Stromal cell of bone marrow (primary cell): ENCODE measurements around the gene NLGN2.

Source experiments
- DNase-seq: peaks from one replicate; pipeline ENCODE4 v3.0.0-alpha.2; 2012; ENCODE audit warnings: low read depth

NLGN2 gene

DNA sequence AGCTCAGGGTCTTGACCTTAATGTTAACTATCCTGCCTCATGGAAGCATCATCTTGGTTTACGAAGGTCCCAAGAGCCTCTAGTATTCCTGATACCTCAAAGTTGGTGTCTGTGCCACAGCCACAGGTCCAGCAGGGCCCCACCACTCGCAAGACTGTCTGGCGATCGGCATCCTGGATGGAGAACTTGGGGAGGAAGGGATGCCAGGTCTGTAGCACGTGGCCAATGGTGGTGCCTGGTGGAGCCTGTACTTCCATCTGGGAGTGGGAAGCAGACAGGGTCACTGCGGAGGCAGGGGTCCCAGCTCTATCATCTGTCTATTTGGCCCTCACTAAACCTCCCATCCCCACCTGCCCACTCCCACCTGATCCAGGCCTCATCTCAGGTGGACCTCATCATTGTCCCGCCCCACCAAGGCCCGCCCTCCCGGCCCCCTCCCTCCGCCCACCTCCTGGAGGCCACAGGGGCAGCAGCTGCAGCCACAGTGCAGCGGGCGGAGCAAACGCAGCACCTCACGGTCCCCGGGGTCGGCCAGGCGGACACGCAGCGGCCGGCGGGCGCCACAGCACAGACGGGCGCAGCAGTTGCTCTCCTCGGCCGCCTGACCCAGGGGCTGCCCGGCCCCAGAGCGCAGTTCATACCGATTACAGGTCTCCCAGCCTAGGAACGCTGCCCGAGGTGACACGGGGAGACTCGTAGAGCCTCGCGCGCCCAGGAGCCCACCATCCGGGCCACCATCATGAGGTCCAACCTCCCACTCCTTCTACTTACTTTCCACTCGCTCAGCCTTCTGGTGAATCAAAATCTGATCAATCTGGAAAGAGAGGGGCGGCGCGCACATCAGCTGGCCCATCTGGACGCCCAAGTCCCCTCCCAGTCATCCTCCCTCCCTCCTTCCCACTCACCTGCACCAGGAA lies 14.7 kb upstream of the NLGN2 start:
- no peak for DNase-seq

DNA sequence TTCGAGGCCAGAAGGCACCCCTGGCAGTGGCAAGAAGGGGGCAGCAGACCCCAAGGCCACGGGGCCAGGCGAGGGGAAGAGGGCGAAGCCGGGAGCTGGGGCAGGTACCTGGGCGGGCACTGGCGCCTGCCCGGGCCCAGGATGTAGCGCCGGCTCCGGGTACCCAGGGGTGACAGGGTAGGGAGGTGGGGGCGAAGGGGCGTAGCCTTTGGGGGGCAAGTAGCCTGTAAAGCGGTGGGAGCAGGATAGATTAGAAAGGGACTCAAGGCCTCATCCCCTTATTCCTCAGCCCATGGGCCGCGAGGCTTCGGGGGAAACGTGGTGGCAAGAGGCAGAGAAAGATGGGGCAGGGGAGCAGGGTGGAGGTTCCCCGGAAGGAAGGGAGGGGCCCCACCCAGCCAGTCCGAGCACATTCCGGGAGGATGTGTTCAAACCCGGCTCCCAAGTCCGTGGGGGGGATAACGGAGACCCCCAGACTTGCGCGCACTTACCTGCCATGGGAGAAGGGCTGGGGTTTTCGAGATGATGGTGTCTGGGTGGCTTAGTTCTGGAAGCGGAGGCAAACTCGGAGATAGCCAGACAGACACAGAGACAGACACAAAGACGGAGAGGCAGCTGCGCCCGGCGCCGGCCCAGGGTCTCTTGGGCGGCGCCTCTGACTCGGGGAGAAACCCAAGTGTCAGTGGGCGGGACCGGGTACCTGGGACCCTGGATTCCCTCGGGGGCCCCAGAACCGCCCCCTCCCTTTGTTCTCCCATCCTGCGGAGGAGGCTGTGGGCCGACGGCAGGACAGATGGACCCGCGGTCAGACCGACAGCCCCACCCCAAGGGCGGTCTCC lies 13.8 kb upstream of the NLGN2 start:
- no peak for DNase-seq

DNA sequence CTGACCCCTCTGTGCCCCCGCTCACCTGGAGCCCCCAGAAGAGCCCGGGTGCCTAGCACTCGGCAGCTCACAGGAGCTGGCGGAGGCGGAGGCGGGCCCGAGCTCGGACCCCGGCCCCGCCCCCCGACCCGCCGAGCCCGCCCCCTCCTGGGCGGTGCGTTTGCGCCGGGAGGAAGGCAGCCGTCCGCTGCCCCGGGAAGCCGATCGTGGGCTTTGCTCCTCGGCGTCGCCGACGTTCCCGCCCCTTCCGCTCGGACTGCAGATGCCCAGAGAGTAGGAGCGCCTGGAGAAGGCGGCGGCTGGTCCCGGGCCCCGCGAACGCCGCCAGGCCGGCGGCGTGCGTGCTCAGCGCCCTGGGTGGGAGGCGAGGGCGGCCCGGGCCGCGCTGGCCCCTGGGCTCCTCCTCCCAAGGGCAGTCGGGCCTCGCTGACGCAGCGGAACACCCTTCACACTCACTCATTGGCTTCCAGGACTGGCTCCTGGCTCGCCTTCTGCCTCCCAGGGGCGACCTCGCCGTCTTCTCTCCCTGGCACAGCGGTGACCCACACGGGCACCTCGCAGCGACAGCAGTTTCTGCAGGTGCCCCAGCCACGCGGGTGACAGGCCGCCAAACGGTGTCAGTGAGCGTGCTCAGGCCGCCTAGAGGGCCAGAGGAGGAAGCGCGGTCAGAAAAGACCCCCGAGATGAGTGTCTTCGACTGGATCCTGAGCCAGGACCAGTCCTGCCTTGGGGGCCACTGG lies 13.0 kb upstream of the NLGN2 start, which contains the start of gene PLSCR3:
Gene PLSCR3, minus strand, starts transcription at position 74 of the 740 bp plus-strand sequence. CDS start 415 bp downstream, outside the sequence.
- peak; percentile 74 for DNase-seq

DNA sequence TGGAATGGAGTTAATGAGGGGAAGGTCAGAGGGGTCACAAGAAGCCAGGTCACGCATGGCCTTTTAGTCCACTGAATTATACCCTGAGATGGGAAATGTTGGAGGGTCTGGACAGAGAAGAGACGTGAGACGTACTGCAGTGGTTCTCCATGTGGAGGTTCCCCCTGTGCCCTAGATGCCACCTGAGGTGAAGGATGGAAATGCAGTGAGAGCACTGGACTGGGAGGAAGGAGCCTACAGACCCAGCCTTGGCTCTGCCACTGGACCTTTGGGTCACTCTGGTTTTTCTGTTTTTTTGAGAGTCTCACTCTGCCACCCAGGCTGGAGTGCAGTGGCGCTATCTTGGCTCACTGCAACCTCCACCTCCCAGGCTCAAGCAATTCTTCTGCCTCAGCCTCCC lies 11.5 kb upstream of the NLGN2 start:
- DNase-seq = no peak

DNA sequence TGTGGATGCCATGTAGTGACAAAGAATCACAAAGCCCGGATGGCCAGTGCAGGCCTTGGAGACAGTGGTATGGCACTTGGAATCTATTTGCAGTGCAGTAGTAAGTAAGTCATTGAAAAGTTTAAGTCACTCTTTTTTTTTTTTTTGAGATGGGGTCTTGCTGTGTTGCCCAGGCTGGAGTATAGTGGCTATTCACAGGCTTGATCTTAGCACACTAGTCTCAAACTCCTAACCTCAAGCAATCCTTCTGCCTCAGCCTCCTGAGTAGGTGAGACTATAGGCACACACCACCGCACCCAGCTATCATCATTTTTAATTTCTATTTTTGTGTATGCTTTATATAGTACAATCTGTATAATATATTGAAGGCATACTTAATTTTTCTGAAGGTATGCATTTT lies 9.0 kb upstream of the NLGN2 start:
- DNase-seq = no peak

DNA sequence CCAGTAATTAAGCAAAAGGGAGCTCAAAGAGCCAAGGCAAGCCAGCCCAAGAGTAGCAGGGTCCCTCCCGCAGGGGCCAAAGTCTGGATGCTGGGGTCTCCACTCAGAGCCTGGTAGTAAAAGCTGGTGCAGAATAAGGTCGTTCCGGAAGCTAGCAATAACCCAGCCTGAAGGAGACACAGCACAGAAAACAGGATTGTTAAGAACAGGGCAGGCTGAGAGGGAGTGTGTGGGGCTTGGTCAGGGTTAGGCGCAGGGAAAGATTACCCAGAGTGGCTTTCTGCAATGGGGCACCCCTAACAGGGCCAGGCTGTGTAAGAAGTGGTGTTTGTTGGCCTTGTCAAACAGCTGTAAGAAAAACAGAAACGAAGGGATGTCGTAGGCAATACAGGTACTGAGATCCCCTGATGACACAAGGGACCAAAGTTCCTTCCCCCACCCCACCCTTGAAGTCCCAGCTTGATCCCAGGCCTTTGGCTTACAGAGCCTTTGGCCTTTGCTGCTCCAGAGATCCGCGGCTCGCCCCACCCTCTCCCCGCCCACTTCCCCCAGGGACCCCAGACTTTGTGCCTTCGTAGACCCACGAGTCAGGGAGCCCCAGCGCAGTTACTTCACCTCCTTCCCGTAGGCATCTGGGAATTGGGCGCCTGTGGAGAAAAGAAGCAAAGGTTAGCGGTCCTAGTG lies 4.5 kb upstream of the NLGN2 start:
- DNase-seq = no peak

DNA sequence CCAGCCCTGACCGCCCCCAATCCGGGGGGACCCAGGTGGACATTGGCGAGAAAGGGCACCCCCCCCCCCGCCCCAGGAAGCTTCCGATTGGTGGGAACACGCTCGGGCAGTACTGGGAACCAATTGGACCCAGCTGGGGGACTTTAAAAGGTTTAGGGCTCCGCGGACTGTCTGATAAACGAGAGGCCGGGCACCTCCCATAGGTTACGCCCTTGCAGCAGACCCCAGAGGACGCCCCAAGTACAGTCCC lies 4.0 kb upstream of the NLGN2 start:
- DNase-seq = peak; percentile 55

DNA sequence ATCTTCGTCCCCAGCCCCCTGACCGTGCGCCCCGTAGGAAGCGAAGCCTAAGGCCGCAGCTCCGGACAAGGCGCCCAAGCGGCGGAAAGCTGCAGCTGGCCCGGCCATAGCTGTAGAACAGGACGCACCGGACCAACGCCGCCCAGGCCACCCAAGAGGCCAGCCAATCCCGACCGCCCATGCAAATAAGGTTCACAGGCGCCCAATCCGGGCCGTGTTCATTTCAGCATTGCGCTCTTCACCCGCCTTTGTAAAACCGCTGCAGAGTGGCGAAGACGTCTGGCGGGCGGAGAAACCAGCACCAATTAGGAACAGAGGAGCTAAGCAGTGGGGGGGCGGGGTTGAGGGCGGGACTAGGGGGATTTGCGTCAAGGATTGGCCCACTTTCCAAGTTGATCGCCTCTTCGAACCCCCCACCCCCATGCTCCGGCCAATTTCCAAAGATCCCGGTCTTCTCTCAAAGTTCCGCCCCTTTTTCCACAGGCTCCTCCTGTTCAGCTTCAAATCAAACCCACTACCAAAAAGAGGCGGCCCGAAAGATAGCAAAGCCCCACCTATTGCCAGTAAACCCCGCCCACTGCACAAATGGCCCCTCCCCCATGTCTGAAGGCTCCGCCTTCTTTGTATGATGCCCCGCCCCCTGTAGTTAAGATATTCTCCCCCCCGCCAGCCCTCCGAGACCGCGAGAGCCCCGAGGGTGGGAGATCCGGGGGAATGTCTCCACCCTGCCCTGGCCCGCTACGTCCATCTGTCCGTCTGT lies 3.5 kb upstream of the NLGN2 start, which contains the start of gene TMEM256:
Gene TMEM256, minus strand, starts transcription at position 121 of the 760 bp plus-strand sequence. Its CDS starts 13 bp downstream, at position 108.
- DNase-seq = peak; percentile 100

DNA sequence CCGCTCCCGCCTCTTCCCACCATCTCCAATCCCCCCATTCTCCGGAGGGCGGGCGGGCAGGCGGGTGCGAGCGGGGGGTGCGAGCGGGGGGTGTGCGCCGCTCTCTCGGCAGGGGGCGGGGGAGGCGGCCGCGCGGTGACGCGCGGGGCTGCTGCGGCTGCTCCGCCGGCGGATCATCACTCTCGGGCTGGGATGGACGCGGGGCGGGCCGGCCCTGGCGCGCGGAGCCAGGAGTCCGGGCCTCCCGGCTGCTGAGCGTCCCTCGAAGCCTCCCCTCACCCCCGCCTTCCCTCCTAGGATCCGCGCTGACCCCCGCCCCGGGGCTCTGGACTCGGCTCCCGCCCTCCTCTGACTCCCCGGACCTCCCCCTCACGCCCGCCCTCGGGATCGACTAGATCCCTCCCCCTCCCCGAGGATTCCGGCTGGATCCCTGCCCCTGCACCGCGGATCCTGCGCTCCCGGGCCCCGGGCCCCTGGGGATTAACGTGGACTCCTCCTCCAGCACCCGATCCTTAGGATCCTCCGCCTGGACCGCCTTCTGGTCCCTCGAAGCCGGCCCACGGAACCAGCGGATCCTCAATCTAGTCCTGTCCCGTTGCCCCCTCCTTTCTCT lies 2.8 kb upstream of the NLGN2 start:
- no peak for DNase-seq

DNA sequence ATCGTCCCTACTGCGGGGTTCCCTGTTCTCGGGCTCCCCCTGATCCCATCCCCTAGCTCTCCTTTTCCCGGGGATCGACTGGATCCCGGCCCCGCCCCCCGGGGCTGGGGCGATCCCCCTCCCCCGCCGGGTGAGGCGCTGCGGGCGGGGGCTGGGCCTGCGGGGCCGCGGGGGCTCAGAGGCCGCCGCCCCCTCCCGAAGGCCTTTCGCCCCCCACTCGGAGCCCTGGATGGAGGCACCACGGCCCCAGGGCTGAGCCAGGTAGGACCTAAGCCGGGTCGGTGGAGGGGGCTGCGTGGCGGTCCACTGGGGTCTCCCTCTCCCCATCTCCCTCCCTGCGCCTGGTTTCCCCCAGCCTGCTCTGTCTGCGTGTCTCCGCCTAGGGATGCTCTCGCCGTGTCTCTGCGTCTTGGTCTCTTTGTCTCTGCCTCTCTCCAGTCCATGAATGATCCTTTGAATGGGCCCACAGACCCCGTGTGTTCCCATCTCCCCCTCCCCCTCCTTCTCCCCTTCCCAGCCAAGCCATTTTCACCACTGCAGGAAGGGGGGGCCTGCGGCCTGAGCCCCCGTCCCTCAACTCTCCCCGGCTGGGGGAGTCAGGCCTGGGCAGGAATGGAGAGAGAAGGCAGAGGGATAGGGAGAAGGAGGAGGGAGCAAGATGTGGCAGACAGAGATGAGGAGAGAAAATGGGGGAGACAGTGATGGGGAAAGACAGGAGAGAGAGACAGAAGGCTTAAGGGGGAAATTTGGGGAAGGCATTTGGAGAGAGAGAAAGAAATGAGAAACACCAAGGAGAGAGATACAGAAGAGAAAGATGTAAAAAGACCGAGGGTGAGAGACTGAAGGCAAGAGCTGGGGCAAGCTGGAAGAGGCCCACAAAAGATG lies 2.1 kb upstream of the NLGN2 start:
- DNase-seq = no peak

DNA sequence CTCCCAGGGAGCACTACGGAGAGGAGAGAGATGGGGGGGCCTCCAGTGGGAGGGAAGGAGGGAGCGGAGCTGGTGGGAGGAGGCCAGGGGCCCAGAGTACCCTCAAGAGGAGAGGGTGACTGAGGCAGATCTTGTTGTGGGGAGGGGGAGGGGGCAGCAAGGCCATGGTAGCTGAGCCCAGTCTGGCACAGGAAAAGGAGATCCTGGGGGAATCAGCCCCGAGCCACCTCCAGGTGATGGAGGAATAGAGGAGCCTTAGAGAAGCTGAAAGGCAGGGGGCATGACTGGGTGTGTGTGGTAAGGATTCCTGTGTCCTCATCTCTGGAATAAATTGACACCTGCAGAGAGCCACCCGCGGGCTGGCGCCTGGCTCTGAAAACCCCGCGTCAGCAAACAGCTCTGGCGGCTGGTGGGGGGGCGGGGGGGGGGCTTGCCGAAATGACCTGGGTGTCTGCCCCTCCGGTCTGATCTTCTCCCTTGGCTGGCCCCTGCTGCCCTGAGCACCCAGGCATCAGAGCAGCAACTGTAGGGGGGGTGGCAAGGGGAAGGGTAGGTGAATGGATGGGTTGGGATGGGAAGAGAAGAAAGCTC lies 1.3 kb upstream of the NLGN2 start:
- no peak for DNase-seq

DNA sequence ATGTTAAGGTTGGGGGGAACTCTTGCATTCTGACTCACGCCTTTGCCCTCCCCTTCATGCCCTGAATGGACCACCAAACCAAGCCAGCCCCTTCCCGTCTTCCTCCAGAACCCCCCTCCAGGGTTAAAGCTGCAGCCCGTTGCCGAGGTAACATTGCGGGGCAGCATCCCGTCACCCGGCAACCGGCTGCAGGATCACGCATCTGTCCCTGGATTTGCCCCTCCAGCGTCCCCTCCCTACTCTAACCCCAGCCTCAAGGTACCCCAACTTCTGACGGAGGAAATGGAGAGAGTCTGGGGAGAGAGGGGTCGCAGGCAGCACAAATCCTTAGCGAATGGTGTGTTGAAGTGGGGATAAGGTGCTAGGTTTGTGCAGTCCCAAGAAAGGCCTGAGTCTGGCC lies 563 bp upstream of the NLGN2 start:
- DNase-seq = no peak

DNA sequence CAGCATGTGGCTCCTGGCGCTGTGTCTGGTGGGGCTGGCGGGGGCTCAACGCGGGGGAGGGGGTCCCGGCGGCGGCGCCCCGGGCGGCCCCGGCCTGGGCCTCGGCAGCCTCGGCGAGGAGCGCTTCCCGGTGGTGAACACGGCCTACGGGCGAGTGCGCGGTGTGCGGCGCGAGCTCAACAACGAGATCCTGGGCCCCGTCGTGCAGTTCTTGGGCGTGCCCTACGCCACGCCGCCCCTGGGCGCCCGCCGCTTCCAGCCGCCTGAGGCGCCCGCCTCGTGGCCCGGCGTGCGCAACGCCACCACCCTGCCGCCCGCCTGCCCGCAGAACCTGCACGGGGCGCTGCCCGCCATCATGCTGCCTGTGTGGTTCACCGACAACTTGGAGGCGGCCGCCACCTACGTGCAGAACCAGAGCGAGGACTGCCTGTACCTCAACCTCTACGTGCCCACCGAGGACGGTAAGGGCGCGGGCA lies 645 bp downstream of the NLGN2 start:
- no peak for DNase-seq

DNA sequence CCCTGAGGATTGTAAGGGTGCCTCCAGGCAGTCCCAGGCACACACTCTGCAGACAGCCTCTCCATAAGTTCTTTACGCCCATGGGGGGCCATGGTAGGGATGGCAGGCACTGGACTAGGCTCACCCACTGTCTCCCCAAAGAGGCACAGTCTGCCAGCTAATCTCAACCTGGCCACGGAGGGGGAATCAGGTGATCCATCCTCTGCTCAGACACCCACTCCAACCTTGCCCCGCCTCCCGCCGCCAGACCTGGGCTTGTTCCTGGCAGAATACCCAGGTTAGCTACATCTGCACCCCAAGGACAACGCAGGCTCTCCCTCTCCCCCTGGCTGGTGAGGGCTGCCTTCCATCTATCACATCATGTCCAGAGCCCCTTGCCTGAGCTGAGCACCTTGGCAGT lies 1.2 kb downstream of the NLGN2 start:
- DNase-seq = no peak

DNA sequence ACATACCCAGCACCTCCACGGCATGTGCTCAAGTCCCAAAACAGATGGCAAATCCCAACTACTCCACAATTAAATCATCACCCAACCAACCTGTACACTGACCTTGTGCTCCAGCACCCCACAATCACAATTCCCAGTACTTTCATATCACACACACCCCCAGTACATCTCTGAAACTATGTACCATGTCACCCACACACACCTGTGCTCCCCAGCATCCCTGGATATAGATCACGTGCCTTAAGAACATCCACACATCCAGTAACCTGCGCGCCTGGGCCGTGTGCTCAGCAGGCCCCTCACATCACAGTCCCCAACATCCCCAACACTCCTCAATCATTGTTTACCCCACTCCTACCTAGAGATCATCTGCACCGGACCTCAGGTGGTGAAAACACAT lies 2.1 kb downstream of the NLGN2 start:
- no peak for DNase-seq

DNA sequence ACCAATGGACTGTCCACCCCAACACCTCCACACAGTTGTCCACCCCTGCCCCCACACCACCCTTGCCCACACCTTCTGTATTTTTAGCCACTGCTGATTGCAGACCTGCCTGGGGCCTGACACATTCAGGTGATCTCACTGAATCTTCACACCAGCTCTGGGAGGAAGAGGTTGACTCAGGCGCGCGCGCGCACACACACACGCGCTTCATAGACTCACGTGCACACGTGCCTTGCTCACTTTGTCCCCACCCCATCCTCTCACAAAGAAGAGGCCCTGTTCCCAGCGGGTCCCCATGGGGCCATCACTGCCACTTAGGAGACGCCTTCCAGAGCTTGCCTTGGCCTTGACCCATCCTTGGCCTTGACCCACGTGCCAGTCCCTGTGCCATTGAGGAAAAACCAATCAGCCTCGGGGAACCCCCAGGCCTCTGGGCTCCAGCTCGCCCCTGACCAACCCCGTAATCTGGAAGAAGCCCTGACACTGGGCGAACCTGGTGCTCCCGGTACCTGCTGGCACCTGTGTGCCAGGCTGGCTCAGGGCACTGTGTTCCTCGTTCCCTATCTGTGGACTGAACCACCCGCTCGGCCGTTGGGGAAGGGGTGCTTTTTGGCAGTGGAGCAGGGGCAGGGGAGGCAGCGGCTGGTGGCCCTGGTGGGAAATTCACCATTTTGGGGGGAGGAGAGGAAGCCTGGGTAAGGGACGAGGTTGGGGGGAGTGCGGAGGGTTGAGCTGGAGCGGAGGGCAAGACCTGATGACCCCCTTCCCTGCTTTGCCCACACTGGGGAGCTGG lies 3.2 kb downstream of the NLGN2 start:
- no peak for DNase-seq

DNA sequence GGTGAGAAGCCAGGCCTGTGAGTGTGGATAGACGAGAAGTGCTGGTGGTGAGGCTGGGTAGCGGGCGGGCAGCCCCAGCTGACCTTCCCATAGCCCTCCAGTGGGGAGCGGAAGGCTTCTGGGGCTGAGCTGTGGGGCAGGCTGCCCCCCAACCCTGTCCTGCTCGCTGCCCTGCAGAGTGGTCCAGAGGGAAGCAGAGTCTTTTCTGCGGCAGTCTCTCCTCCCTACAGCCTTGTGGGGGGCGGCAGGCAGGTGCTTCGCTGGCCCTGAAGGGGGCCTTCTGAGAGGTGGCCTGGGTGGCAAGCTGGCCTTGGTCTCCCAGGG lies 3.7 kb downstream of the NLGN2 start:
- DNase-seq = no peak

DNA sequence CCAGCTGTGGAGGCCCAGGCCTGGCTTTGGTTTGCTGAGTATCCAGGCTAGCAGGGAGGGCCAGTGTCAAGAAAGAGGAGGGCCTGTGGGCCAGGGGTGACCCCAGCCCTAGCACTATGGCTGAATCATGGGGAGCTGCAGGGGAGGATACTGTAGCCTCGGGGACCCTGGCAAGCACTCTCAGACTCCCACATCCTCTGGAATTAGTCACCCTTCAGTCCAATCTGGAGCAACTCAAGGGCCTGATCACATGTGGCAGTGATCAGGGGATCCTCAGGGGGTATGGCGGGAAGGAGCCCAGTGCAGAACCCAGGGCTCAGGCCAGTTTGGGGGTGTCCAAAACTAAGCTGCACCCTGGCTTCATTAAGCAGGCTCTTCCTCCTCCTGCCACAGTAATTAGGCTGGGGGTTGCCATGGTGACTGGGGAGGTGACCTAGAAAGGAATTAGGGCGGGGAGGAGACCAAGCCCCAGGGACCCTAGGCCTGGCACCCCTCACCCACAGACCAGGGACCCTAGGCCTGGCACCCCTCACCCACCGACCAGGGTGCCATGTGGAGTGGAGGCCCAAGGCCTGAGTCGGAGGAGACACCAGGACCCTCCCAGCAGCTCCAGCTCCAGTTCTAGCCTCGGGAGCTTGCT lies 5.8 kb downstream of the NLGN2 start:
- DNase-seq = no peak
